SK-N-MC (cell line): ENCODE measurements around the gene OR8G5.
"Not testable (repeated sequence)": the region's sequence is repeated elsewhere in the genome, so short reads cannot be mapped to it uniquely, and the experiment has no call there.

Experiments
- EZH2 ChIP-seq: fragments of 200-600 bp; sonication (generic); IDR thresholded peaks from one replicate; pipeline ENCODE4 v1.6.1; 2017; ENCODE audit warnings: antibody characterized with exemption
- FOXP2 ChIP-seq: optimal IDR thresholded peaks from 2 replicates; pipeline ENCODE3; 2011; ENCODE audit warnings: mild to moderate bottlenecking, moderate library complexity; ENCODE audit not compliant: insufficient read depth; ENCODE audit errors: extremely low read length, control extremely low read depth
- POLR2AphosphoS5 ChIP-seq: IDR thresholded peaks from 2 replicates; pipeline ENCODE4 v1.6.1; 2012; ENCODE audit warnings: mild to moderate bottlenecking, low read depth, low read length, borderline replicate concordance

DNA sequence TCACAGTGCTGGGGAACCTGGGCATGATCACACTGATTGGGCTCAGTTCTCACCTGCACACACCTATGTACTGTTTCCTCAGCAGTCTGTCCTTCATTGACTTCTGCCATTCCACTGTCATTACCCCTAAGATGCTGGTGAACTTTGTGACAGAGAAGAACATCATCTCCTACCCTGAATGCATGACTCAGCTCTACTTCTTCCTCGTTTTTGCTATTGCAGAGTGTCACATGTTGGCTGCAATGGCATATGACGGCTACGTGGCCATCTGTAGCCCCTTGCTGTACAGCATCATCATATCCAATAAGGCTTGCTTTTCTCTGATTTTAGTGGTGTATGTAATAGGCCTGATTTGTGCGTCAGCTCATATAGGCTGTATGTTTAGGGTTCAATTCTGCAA is 8.9 kb downstream of the OR8G5 start:
- not testable (repeated sequence) for TF ChIP-seq POLR2AphosphoS5, EZH2, FOXP2
